Right lobe of liver (tissue), 6 donors: ENCODE data around the gene TEPSIN. TPM values are rescaled to one million over a fixed set of nuclear protein-coding genes. Genes with fewer than 3 reads are reported as not detected.

ENCODE experiments used
- ATAC-seq, 4 donors: fragments of 200-7000 bp; cut with Tn5 transposase; one replicate each; pipeline ENCODE4 v1.9.1; 2020; ENCODE audit warnings: mild to moderate bottlenecking in 4 of 4, moderate library complexity in 4 of 4
- DNase-seq, 3 donors: peaks; one replicate each; pipeline ENCODE4 v3.0.0-alpha.2; 2020
- H3K27ac ChIP-seq, 3 donors: fragments of 200-600 bp; one replicate each; pipeline ENCODE4 v1.8.0; 2022
- H3K27me3 ChIP-seq, 2 donors: fragments of 200-600 bp; one replicate each; pipeline ENCODE4 v1.8.0; 2022
- H3K36me3 ChIP-seq, 4 donors: fragments of 200-600 bp; sonication (generic) in 1 of 4; one replicate each; pipeline versions ENCODE4 v1.5.1 to v1.8.0; 2017 to 2022; ENCODE audit warnings: control low read depth in 1 of 4
- H3K4me1 ChIP-seq, 4 donors: fragments of 200-600 bp; sonication (generic) in 1 of 4; one replicate each; pipeline versions ENCODE4 v1.5.1 to v1.8.0; 2017 to 2022; ENCODE audit warnings: control low read depth in 1 of 4
- H3K4me3 ChIP-seq, 3 donors: fragments of 200-600 bp; one replicate each; pipeline ENCODE4 v1.8.0; 2022
- H3K9me3 ChIP-seq, 4 donors: fragments of 200-600 bp; sonication (generic) in 1 of 4; one replicate each; pipeline versions ENCODE4 v1.5.1 to v1.8.0; 2017 to 2022; ENCODE audit warnings: control low read depth in 1 of 4
- CTCF ChIP-seq, 4 donors: fragments of 200-600 bp in 3 of 4; fragments of 450-650 bp in 1 of 4; IDR thresholded peaks; one replicate each; pipeline versions ENCODE4 v1.5.1 to v1.8.0; 2016 to 2022; ENCODE audit warnings: antibody characterized with exemption in 4 of 4, mild to moderate bottlenecking in 2 of 4
- POLR2A ChIP-seq: fragments of 450-650 bp; IDR thresholded peaks from one replicate; pipeline ENCODE4 v1.6.1; 2017; ENCODE audit warnings: antibody characterized with exemption, mild to moderate bottlenecking
- WGBS: methylation state at CpG from one replicate; pipeline ENCODE4 v1.1.6; 2018; ENCODE audit warnings: low coverage, low lambda C conversion rate; ENCODE audit not compliant: insufficient coverage; ENCODE audit errors: missing lambda C conversion rate; 5-methylcytosine and 5-hydroxymethylcytosine counted together
- intact Hi-C, 2 donors: fragments of 100-400 bp; cut with DNase I; formaldehyde crosslinking; loops; one replicate each; pipeline versions ENCODE4 v1.11.2 to v1.14.1; 2022
- long read RNA-seq: library from polyadenylated mRNA; unstranded; transcript quantifications from one replicate; pipeline ENCODE4 v2.0.0, GENCODE V29; 2019
- total RNA-seq, 6 experiments: library from RNA; depleted of rRNA in 2 of 6; stranded (reverse); fragments of >200 nt in 2 of 6; fragmentation: NEBNext Ultra II Directional in 3 of 6; extraction: Animal tissue kit (Norgen Biotek cat#: 25700) in 3 of 6; gene quantifications; one replicate each; pipeline versions ENCODE4 v1.1.0 to v1.2.4, GENCODE V29; 2016 to 2023
- donor health status: DM: no; HTN: yes; CAD: no.
- donor health status: DM: no; HTN: no; CAD: no.
- donor health status: DM: no; HTN: no; CAD: no.
- donor health status: DM: no; HTN: yes; CAD: no.
- donor health status: DM: no; HTN: yes; CAD: no.

Gene TEPSIN, protein sequence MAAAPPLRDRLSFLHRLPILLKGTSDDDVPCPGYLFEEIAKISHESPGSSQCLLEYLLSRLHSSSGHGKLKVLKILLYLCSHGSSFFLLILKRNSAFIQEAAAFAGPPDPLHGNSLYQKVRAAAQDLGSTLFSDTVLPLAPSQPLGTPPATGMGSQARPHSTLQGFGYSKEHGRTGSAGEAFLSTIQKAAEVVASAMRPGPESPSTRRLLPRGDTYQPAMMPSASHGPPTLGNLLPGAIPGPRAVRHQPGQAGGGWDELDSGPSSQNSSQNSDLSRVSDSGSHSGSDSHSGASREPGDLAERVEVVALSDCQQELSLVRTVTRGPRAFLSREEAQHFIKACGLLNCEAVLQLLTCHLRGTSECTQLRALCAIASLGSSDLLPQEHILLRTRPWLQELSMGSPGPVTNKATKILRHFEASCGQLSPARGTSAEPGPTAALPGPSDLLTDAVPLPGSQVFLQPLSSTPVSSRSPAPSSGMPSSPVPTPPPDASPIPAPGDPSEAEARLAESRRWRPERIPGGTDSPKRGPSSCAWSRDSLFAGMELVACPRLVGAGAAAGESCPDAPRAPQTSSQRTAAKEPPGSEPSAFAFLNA
- 10 to 100 TPM; 11.9 to 27.6 (median 18.1) TPM for total RNA-seq
- long read RNA-seq = 0 reads

DNA sequence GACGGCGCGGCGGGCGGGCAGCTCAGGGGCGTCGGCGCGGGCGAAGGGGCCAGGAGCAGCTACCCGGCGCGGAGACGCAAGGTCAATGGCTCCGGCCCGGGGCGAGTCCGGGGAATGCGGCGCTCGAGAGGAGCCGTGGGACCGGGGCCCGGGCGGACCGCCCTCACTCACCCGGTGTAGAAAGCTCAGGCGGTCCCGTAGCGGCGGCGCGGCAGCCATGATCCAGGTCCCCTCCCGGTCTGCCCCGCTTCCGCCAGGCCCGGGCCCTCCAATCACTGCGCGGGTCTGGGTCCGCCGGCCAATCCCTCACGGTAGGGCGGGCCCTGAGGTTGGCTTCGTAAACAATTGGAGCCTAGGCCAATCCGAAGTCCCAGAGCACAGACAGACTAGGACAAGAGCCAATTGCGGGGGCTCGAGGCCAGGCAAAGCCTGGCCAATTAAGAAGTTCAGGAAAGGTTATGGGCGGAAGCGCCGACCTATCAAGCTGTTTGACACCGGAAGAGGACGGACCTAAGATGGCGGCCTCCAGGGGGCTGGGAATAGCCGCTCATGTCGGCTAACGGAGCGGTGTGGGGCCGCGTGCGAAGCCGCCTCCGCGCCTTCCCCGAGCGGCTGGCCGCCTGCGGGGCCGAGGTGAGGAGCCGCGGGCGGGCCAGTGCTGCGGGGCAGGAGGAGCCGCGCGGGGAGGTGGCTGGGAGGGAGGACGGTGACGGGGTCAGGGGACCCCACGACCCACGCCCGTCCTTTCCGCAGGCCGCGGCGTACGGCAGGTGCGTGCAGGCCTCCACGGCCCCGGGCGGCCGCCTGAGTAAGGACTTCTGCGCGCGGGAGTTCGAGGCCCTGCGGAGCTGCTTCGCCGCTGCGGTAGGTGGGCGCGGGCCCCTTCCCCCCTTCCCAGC is at the start of gene TEPSIN, which contains the start of gene NDUFAF8:
TSS of gene TEPSIN (minus strand) at position 241 of the 899 bp plus-strand sequence. CDS start at position 219, 22 bp downstream.
TSS of gene NDUFAF8 (plus strand) at position 504 of the 899 bp plus-strand sequence. CDS start at position 550, 46 bp downstream.
- ATAC-seq (peak; percentile 92 to 97 (median 96)), DNase-seq (peak; percentile 96 to 98 (median 98))
- H3K4me1 ChIP-seq = peaks cover 0 to 12% (median 5%) of the 10 kb centered on the region in 4 donors
- TF ChIP-seq CTCF (IDR thresholded peaks at IDR 0.05) (no peak), POLR2A (peak; percentile 22)
- H3K4me3 ChIP-seq = peak within 1 kb of the TSS; percentile 98 to 99 (median 99)
- H3K36me3 ChIP-seq = no peaks in the 10 kb centered on the region
- H3K27me3 ChIP-seq = no peaks in the 10 kb centered on the region
- intact Hi-C loops = loop anchor here in 1 of 2 donors (10.0 kb wide), 1 partner anchor 94 kb away; no protein-coding TSS in a partner anchor
- H3K27ac ChIP-seq = peak within 1 kb of the TSS; percentile 32 to 73 (median 62)
- no peaks in the 10 kb centered on the region for H3K9me3 ChIP-seq
- 0% methylated on average over 7 of the region's 100 CpGs for WGBS

DNA sequence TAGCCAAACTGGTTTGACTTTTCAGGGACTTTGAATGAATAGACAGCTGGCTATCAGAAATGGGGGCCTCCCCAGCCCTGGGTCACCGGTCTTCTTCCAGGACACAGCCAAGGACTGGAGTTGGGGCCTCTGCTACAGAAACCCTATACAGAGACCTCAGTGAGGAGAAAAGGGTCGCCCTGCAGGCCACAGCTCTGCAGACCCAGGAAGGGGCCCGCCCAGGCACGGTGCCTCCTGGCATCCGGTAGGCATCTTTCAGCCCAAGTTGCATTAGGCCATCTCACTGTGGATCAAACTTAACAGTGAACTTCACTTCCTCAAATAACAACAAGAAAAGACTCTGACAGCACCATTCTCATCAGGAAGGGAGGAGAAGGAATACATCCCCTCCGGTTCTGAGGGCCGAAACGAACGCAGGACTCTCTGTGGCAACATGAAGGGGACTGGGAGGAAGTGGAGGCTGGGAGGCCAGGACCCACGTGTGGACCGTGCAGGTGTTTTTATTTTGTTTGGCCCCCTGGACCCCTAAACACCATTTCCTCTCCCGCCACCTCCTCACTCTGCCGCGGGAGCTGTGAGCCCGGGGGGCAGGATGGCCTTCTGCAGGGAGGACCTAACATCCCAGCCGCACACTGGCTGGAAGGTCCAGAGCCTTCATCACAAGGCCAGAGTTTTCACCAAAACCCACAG is 49.0 kb upstream of the TEPSIN start:
- ATAC-seq (no peak), DNase-seq (no peak)
- peaks cover 0 to 40% (median 13%) of the 10 kb centered on the region in 4 donors for H3K36me3 ChIP-seq
- intact Hi-C loops = loop anchor here in 1 of 2 donors (10.0 kb wide), 1 partner anchor 197 kb away; no protein-coding TSS in a partner anchor
- no peak overlapping the region for H3K4me3 ChIP-seq
- no peak overlapping the region for H3K27ac ChIP-seq
- H3K4me1 ChIP-seq = peaks cover 0 to 18% (median 7%) of the 10 kb centered on the region in 4 donors
- 62% methylated on average over 11 of the region's 16 CpGs for WGBS
- no peak for TF ChIP-seq POLR2A
- TF ChIP-seq CTCF (IDR thresholded peaks at IDR 0.05) = no peak
- H3K27me3 ChIP-seq = no peaks in the 10 kb centered on the region
- H3K9me3 ChIP-seq = no peaks in the 10 kb centered on the region

DNA sequence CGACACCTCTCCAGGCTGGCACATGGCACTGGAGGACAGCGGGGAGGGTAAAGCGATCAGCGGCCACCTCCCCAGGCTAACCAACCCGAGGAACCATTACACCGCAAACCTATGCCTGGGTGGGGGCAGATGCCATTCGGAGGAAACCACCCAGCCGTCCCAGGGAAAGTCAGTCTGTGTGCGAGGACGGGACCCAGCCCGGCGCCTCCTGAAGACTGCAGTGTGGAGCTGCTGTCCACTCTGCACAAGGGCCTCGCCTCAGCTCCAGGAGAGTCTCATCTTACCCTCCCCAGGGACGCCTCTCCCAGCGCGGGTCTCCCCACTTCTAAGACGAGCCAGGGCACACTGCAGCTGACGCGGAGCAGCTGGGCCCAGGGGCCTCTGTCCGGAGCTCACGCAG is 48.3 kb upstream of the TEPSIN start:
- H3K4me3 ChIP-seq = no peak overlapping the region
- no peaks in the 10 kb centered on the region for H3K27me3 ChIP-seq
- H3K36me3 ChIP-seq = peaks cover 0 to 48% (median 16%) of the 10 kb centered on the region in 4 donors
- H3K27ac ChIP-seq = no peak overlapping the region
- ATAC-seq (no peak), DNase-seq (no peak)
- H3K9me3 ChIP-seq = no peaks in the 10 kb centered on the region
- intact Hi-C loops = loop anchor here in 1 of 2 donors (10.0 kb wide), 1 partner anchor 198 kb away; no protein-coding TSS in a partner anchor
- TF ChIP-seq POLR2A (no peak), CTCF (IDR thresholded peaks at IDR 0.05) (no peak)
- WGBS = 91% methylated on average over 4 of the region's 21 CpGs
- H3K4me1 ChIP-seq = peaks cover 0 to 12% (median 4%) of the 10 kb centered on the region in 4 donors
